GM12878 (cell line): ENCODE data around the gene C21orf91. TPM values are rescaled to one million over a fixed set of nuclear protein-coding genes. Genes with fewer than 3 reads are reported as not detected.
A peak's percentile ranks its signal among the peaks of the same experiment; 100 is the strongest.

ENCODE experiments used
- CEBPB ChIP-seq, 2 experiments: fragments of 150-350 bp in 1 of 2; IDR thresholded peaks; 2 replicates each; pipeline ENCODE4 v1.6.1; 2012 to 2014; ENCODE audit warnings: low read depth in 2 of 2, low read length in 2 of 2, borderline replicate concordance in 1 of 2, inconsistent platforms in 1 of 2
- CHD4 ChIP-seq: fragments of 200-600 bp; sonication (generic); IDR thresholded peaks from 2 replicates; pipeline ENCODE4 v1.6.1; 2016; ENCODE audit warnings: mild to moderate bottlenecking
- CUX1 ChIP-seq: IDR thresholded peaks from 2 replicates; pipeline ENCODE4 v1.6.1; 2012; ENCODE audit warnings: improper control_type of control experiment, low read depth, low read length; ENCODE audit not compliant: insufficient replicate concordance
- DPF2 ChIP-seq: fragments of 450-650 bp; IDR thresholded peaks from 2 replicates; pipeline ENCODE4 v1.6.1; 2017; ENCODE audit warnings: mild to moderate bottlenecking
- EGR1 ChIP-seq, 2 experiments: IDR thresholded peaks; 1 replicate in 1 of 2; 2 replicates in 1 of 2; pipeline ENCODE4 v1.6.1; 2011 to 2012; ENCODE audit warnings: low read depth in 2 of 2, low read length in 2 of 2, borderline replicate concordance in 1 of 2, mild to moderate bottlenecking in 1 of 2, moderate library complexity in 1 of 2
- EP300 ChIP-seq, 2 experiments: fragments of 150-350 bp in 1 of 2; IDR thresholded peaks; 2 replicates each; pipeline ENCODE4 v1.6.1; 2011 to 2012; ENCODE audit warnings: low read depth in 2 of 2, low read length in 2 of 2, borderline replicate concordance in 1 of 2, improper control_type of control experiment in 1 of 2, inconsistent platforms in 1 of 2; ENCODE audit not compliant: control insufficient read depth in 1 of 2
- ESRRA ChIP-seq: IDR thresholded peaks from 2 replicates; pipeline ENCODE4 v1.6.1; 2012; ENCODE audit warnings: mild to moderate bottlenecking, low read length, improper control_type of control experiment
- ETV6 ChIP-seq, 2 experiments: fragments of 450-650 bp in 1 of 2; IDR thresholded peaks in 1 of 2; conservative IDR thresholded peaks in 1 of 2; 2 replicates each; pipeline ENCODE4 v1.6.1; 2014; ENCODE audit warnings: antibody characterized with exemption in 1 of 2, borderline replicate concordance in 1 of 2, low read depth in 1 of 2, mild to moderate bottlenecking in 1 of 2, moderate library complexity in 1 of 2
- FOXM1 ChIP-seq: IDR thresholded peaks from 2 replicates; pipeline ENCODE4 v1.6.1; 2012; ENCODE audit warnings: low read depth, mild to moderate bottlenecking, inconsistent platforms, low read length, moderate library complexity
- HDGF ChIP-seq: fragments of 450-650 bp; IDR thresholded peaks from 2 replicates; pipeline ENCODE4 v1.6.1; 2016; ENCODE audit warnings: antibody characterized with exemption
- IRF4 ChIP-seq: IDR thresholded peaks from 2 replicates; pipeline ENCODE4 v1.6.1; 2011; ENCODE audit warnings: low read depth, low read length
- JUND ChIP-seq: IDR thresholded peaks from 2 replicates; pipeline ENCODE4 v1.6.1; 2012; ENCODE audit warnings: low read depth, mild to moderate bottlenecking, low read length, improper control_type of control experiment, moderate library complexity
- LARP7 ChIP-seq: fragments of 450-650 bp; IDR thresholded peaks from 2 replicates; pipeline ENCODE4 v1.6.1; 2017; ENCODE audit warnings: mild to moderate bottlenecking
- NRF1 ChIP-seq: conservative IDR thresholded peaks from 2 replicates; pipeline ENCODE4 v1.6.1; 2011; ENCODE audit warnings: mild to moderate bottlenecking, low read depth, low read length, improper control_type of control experiment
- RB1 ChIP-seq: fragments of 450-650 bp; formaldehyde crosslinking; IDR thresholded peaks from 2 replicates; pipeline ENCODE4 v1.6.1; 2017; ENCODE audit warnings: mild to moderate bottlenecking, borderline replicate concordance
- RELA ChIP-seq: fragments of 450-650 bp; IDR thresholded peaks from 2 replicates; pipeline ENCODE4 v1.8.0; 2014; ENCODE audit warnings: borderline replicate concordance; ENCODE audit not compliant: partially characterized antibody
- REST ChIP-seq: IDR thresholded peaks from 2 replicates; pipeline ENCODE4 v1.6.1; 2012; ENCODE audit warnings: mild to moderate bottlenecking, low read depth, low read length
- SPI1 ChIP-seq: IDR thresholded peaks from 2 replicates; pipeline ENCODE4 v1.6.1; 2011; ENCODE audit warnings: low read depth, mild to moderate bottlenecking, low read length, moderate library complexity, borderline replicate concordance; ENCODE audit not compliant: insufficient read depth
- STAT3 ChIP-seq: IDR thresholded peaks from 2 replicates; pipeline ENCODE4 v1.6.1; 2011; ENCODE audit warnings: low read depth, low read length, improper control_type of control experiment
- ZNF217 ChIP-seq: fragments of 450-650 bp; IDR thresholded peaks from 2 replicates; pipeline ENCODE4 v1.6.1; 2017; ENCODE audit warnings: antibody characterized with exemption, mild to moderate bottlenecking
- ZNF274 ChIP-seq: IDR thresholded peaks from one replicate; pipeline ENCODE4 v1.8.0; 2011; ENCODE audit not compliant: insufficient read length, insufficient read depth
- polyA plus RNA-seq, 11 experiments: library from polyadenylated mRNA; depleted of rRNA in 4 of 11; unstranded in 6 of 11; stranded (reverse) in 5 of 11; fragments of >200 nt; fragmentation: Nextera tagmentation in 4 of 11; fragmentation: Illumina TruSeq in 1 of 11; extraction: Ambion mirVana in 4 of 11; extraction: Trizol in 1 of 11; gene quantifications; 1 replicate in 1 of 11; 2 replicates in 10 of 11; pipeline versions ENCODE4 v1.2.1 to v1.2.3, GENCODE V29; 2011 to 2016; ENCODE audit warnings: inconsistent platforms in 2 of 11, missing spikeins in 2 of 11, low read depth in 1 of 11
- total RNA-seq, 4 experiments: library from RNA; depleted of rRNA in 3 of 4; stranded (reverse); fragments of >200 nt in 3 of 4; fragmentation: Illumina TruSeq in 1 of 4; extraction: Trizol in 1 of 4; gene quantifications; 2 replicates each; pipeline versions ENCODE4 v1.2.1 to v1.2.3, GENCODE V29; 2013 to 2021

Gene C21orf91
- total and polyA plus RNA-seq, 10 of the 15 experiments (the other 5 are each of a cell fraction or from before 2014, with no cell fraction given): 9.3 to 40.3 (median 29.8) TPM

GRCh38 chr21:17784180-17784598 lies 35.0 kb downstream of the C21orf91 start (continued):
- no peak for TF ChIP-seq CUX1
- TF ChIP-seq REST: no peak
- 0 out of 2 replicates have a peak, but pooled peaks have one; percentile 18 for TF ChIP-seq IRF4
- TF ChIP-seq JUND: no peak
- peak in 1 of 2 experiments; percentile 4; a peak in 1 of 4 replicates for TF ChIP-seq CEBPB (IDR thresholded peaks at IDR 0.05; ENCODE audit: borderline replicate concordance in 1 of 2, low read depth in 2 of 2, low read length in 2 of 2)
- 0 out of 2 replicates have a peak, but pooled peaks have one; percentile 29 for TF ChIP-seq FOXM1
- TF ChIP-seq EGR1 (IDR thresholded peaks at IDR 0.05; ENCODE audit: borderline replicate concordance in 1 of 2, low read depth in 2 of 2, low read length in 2 of 2): peak in 1 of 2 experiments; percentile 23; a peak in 1 of 3 replicates
- TF ChIP-seq NRF1: no peak
- TF ChIP-seq ZNF274: no peak
- TF ChIP-seq RB1: no peak
- TF ChIP-seq CHD4: no peak
- TF ChIP-seq ETV6 (conservative IDR thresholded peaks at IDR 0.05 in 1 of 2, IDR thresholded peaks at IDR 0.05 in 1 of 2; ENCODE audit: borderline replicate concordance in 1 of 2, low read depth in 1 of 2): peak in 1 of 2 experiments; percentile 97; a peak in 2 of 4 replicates
- no peak for TF ChIP-seq HDGF
- TF ChIP-seq ESRRA: no peak
- TF ChIP-seq EP300 (IDR thresholded peaks at IDR 0.05; ENCODE audit: borderline replicate concordance in 1 of 2, control insufficient read depth in 1 of 2, low read depth in 2 of 2, low read length in 2 of 2): peak in 1 of 2 experiments; percentile 48; a peak in 2 of 4 replicates
- no peak for TF ChIP-seq RELA
- TF ChIP-seq LARP7: peak; percentile 17; the same call in 1 of the 2 replicates
- TF ChIP-seq STAT3: 0 out of 2 replicates have a peak, but pooled peaks have one; percentile 50
- peak; percentile 67 for TF ChIP-seq SPI1
- TF ChIP-seq ZNF217: peak; percentile 64; the same call in 1 of the 2 replicates
- peak; percentile 72; the same call in 1 of the 2 replicates for TF ChIP-seq DPF2
